Ascending aorta (tissue), 2 donors: ENCODE measurements around the gene NOX5. TPM values are rescaled to one million over a fixed set of nuclear protein-coding genes. Genes with fewer than 3 reads are reported as not detected.
A peak's percentile ranks its signal among the peaks of the same experiment; 100 is the strongest.

Experiments used
- DNase-seq, 2 donors: peaks; one replicate each; pipeline ENCODE4 v3.0.0-alpha.2; 2019; ENCODE audit warnings: low spot score in 2 of 2
- H3K27ac ChIP-seq, 2 donors: fragments of 200-600 bp; sonication (generic); one replicate each; pipeline ENCODE4 v1.5.1; 2016 to 2017; ENCODE audit warnings: mild to moderate bottlenecking in 1 of 2
- H3K27me3 ChIP-seq: fragments of 200-600 bp; sonication (generic); one replicate; pipeline ENCODE4 v1.5.1; 2017
- H3K36me3 ChIP-seq, 2 donors: fragments of 200-600 bp; sonication (generic); one replicate each; pipeline ENCODE4 v1.5.1; 2016
- H3K4me1 ChIP-seq, 2 donors: fragments of 200-600 bp; sonication (generic); one replicate each; pipeline ENCODE4 v1.5.1; 2016 to 2017; ENCODE audit warnings: mild to moderate bottlenecking in 1 of 2
- H3K4me3 ChIP-seq, 2 donors: fragments of 200-600 bp; sonication (generic); one replicate each; pipeline ENCODE4 v1.5.1; 2016 to 2017; ENCODE audit warnings: mild to moderate bottlenecking in 1 of 2
- H3K9me3 ChIP-seq, 2 donors: fragments of 200-600 bp; sonication (generic); one replicate each; pipeline ENCODE4 v1.5.1; 2016
- intact Hi-C: fragments of 100-400 bp; cut with DNase I; formaldehyde crosslinking; loops from one replicate; pipeline ENCODE4 v1.15.1; 2023
- total RNA-seq: library from RNA; depleted of rRNA; stranded (reverse); fragments of >200 nt; gene quantifications from one replicate; pipeline ENCODE4 v1.1.0, GENCODE V29; 2016
- TF ChIP-seq, protein P1 (sequence below), 3 experiments: fragments of 200-600 bp in 2 of 3; fragments of 450-650 bp in 1 of 3; sonication (generic) in 2 of 3; IDR thresholded peaks; one replicate each; pipeline ENCODE4 v1.5.1; 2016 to 2019; ENCODE audit warnings: antibody characterized with exemption in 3 of 3, mild to moderate bottlenecking in 1 of 3, moderate library complexity in 1 of 3

The NOX5 gene
- total RNA-seq, 1 donor from 2014 or later, result 0.53 TPM

DNA sequence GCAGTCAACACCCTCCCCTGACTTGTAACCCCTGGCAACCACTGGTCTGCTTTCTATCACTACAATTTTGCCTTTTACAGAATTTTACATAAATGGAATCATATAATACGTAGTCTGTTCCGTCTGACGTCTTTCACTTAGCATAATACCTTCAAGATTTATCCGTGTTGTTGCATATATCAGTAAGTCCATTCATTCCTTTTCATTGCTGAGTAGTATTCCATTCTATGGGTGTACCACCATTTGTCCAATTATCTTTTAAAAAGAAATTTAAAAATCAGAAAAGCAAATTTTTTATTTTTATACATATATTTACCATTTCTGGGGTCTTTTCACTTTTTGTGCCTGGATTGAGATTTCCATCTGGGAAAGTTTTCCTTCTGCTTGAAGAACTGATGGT lies 35.5 kb downstream of the NOX5 start:
- H3K27me3 ChIP-seq, result no peaks in the 10 kb centered on the region
- no peaks in the 10 kb centered on the region for H3K4me1 ChIP-seq
- DNase-seq, result no peak
- no peaks in the 10 kb centered on the region for H3K36me3 ChIP-seq
- no peaks in the 10 kb centered on the region for H3K9me3 ChIP-seq
- no peak overlapping the region for H3K27ac ChIP-seq
- TF ChIP-seq, protein P1, sequence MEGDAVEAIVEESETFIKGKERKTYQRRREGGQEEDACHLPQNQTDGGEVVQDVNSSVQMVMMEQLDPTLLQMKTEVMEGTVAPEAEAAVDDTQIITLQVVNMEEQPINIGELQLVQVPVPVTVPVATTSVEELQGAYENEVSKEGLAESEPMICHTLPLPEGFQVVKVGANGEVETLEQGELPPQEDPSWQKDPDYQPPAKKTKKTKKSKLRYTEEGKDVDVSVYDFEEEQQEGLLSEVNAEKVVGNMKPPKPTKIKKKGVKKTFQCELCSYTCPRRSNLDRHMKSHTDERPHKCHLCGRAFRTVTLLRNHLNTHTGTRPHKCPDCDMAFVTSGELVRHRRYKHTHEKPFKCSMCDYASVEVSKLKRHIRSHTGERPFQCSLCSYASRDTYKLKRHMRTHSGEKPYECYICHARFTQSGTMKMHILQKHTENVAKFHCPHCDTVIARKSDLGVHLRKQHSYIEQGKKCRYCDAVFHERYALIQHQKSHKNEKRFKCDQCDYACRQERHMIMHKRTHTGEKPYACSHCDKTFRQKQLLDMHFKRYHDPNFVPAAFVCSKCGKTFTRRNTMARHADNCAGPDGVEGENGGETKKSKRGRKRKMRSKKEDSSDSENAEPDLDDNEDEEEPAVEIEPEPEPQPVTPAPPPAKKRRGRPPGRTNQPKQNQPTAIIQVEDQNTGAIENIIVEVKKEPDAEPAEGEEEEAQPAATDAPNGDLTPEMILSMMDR (IDR thresholded peaks at IDR 0.05), result no peak
- no peak overlapping the region for H3K4me3 ChIP-seq
- intact Hi-C loops, result no loop called here

DNA sequence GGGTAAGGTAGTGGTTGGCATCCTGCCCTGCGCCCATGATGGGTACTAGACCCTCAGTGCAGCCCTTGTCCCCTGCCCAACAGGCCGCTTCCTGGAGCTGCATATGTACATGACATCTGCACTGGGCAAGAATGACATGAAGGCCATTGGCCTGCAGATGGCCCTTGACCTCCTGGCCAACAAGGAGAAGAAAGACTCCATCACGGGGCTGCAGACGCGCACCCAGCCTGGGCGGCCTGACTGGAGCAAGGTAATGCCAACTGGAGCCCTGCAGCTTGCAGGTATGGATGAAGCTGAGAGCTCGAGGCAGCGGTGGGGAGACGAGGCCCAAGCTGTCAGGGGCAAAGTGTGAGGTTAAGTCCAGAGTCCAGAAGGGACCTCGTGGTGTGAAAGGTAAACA lies 40.8 kb downstream of the NOX5 start:
- H3K9me3 ChIP-seq, result no peaks in the 10 kb centered on the region
- no peaks in the 10 kb centered on the region for H3K27me3 ChIP-seq
- H3K36me3 ChIP-seq, result no peaks in the 10 kb centered on the region
- no peak overlapping the region for H3K27ac ChIP-seq
- TF ChIP-seq, protein P1 (IDR thresholded peaks at IDR 0.05), result no peak
- DNase-seq, result no peak
- H3K4me3 ChIP-seq, result no peak overlapping the region
- intact Hi-C loops, result no loop called here
- H3K4me1 ChIP-seq, result peaks cover 0 to 7% of the 10 kb centered on the region in 2 donors

DNA sequence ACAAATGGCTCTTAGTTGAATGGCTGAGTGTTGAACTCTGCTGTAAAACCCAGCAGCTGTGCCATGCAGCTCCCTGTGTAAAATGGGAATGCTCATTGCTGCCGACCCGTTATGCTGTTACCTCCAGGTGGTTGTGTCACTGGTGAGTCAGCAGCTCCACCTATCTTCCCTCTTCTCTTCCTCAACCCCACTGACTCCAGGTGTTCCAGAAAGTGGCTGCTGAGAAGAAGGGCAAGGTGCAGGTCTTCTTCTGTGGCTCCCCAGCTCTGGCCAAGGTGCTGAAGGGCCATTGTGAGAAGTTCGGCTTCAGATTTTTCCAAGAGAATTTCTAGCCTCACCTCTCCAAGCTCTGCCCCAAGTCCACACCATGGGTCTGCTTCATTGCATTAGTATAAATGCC lies 41.9 kb downstream of the NOX5 start:
- no peaks in the 10 kb centered on the region for H3K9me3 ChIP-seq
- no peaks in the 10 kb centered on the region for H3K27me3 ChIP-seq
- TF ChIP-seq, protein P1 (IDR thresholded peaks at IDR 0.05), result no peak
- no peak for DNase-seq
- H3K36me3 ChIP-seq, result no peaks in the 10 kb centered on the region
- H3K4me1 ChIP-seq, result peaks cover 0 to 7% of the 10 kb centered on the region in 2 donors
- no peak overlapping the region for H3K27ac ChIP-seq
- intact Hi-C loops, result no loop called here
- H3K4me3 ChIP-seq, result no peak overlapping the region

DNA sequence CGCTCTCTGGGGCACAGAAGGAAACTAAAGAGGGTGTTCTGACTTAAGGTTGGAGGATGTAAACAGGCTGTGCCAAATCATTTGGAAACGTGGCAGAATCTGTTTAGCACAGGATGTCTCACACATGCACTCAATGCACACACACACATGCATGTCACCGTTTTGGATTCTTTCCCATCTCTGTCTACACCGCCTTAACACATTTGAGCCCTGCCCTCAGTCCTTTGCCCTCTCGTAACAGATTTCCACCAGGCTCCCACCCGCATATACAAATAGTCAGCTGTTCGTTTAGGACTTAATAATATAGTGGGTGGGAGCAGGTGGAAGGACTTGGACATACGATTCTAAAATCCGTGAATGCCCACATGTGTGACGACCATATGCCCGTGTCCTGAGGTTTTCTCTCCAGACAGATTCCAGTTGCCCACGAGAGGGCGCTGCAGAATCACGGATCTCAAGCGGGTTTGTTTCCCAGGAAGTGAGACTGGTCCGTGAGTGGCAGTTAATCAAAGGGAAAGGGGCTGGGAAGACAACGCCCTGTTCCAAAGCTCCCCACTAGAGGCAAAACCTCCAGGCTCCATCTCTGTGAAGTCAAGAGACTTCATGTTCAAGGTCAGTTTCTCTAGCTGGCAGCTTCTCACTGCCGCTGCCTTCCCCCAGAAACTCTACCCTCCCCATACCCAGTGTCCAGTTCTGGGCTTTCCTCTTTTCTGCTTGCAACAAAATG lies 44.5 kb downstream of the NOX5 start:
- peak overlapping the region in 1 of 2 donors; percentile 31 for H3K4me3 ChIP-seq
- H3K4me1 ChIP-seq, result peaks cover 0 to 7% of the 10 kb centered on the region in 2 donors
- no peaks in the 10 kb centered on the region for H3K36me3 ChIP-seq
- intact Hi-C loops, result loop anchor here (1.0 kb wide), 3 partner anchors 166 to 335 kb away; no protein-coding TSS in a partner anchor
- H3K9me3 ChIP-seq, result no peaks in the 10 kb centered on the region
- TF ChIP-seq, protein P1 (IDR thresholded peaks at IDR 0.05), result peak; percentile 84 to 91 (median 85)
- no peaks in the 10 kb centered on the region for H3K27me3 ChIP-seq
- DNase-seq, result peak in 1 of 2 donors; percentile 90
- H3K27ac ChIP-seq, result no peak overlapping the region

DNA sequence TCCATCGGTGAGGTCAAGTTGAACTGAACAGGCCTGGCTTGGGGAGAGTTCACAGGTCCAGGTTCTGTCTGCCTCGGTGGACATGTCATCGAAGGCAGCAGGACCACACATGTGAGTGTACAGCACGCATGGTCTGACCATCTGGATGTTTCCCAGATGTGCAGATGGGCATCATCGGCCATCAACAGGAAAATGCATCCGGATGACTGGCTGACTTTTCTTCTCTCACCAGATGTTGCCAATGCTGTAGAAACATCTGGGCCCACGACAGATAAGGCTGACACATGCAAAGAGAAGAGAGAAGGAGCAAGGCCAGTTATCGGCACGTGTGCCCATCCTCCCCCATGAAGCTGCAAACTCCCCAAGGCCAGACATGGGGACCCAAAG lies 45.1 kb downstream of the NOX5 start:
- Histone ChIP-seq H3K4me3 (peak overlapping the region in 1 of 2 donors; percentile 31), H3K27me3 (no peaks in the 10 kb centered on the region), H3K27ac (no peak overlapping the region), H3K36me3 (no peaks in the 10 kb centered on the region), H3K4me1 (peaks cover 0 to 7% of the 10 kb centered on the region in 2 donors), H3K9me3 (no peaks in the 10 kb centered on the region)
- DNase-seq, result no peak
- intact Hi-C loops, result loop anchor here (1.0 kb wide), 3 partner anchors 166 to 335 kb away; no protein-coding TSS in a partner anchor
- TF ChIP-seq, protein P1 (IDR thresholded peaks at IDR 0.05), result no peak
